HCT116 (cell line): ENCODE measurements around the gene HERC3. TPM values are rescaled to one million over a fixed set of nuclear protein-coding genes. Genes with fewer than 3 reads are reported as not detected.

Experiments
- ATAC-seq: fragments of 200-7000 bp; cut with Tn5 transposase; 2 replicates; pipeline ENCODE4 v1.9.1; 2020; ENCODE audit warnings: mild to moderate bottlenecking, moderate library complexity
- BruUV-seq: library from RNA; stranded (reverse); fragments of 400-500 nt; replicated peaks from 2 replicates; lab custom pipeline; 2021; lab: Mats Ljungman, UMichigan
- CTCF ChIA-PET: fragments of 300-600 bp; sonication (Branson Sonifier 250); formaldehyde crosslinking; loops from one replicate; lab custom pipeline; 2021; ENCODE audit warnings: antibody characterized with exemption; lab: Charles Lee
- POLR2A ChIA-PET: fragments of 300-600, 350-600 bp; sonication (Branson Sonifier 250); formaldehyde crosslinking; loops from one replicate; lab custom pipeline; 2021; ENCODE audit warnings: antibody characterized with exemption; lab: Charles Lee
- RAD21 ChIA-PET, 2 experiments: fragments of 300-600 bp; sonication (Branson Sonifier 250); formaldehyde crosslinking; loops; one replicate each; lab custom pipeline; 2023; ENCODE audit warnings: low total read pairs in 2 of 2; ENCODE audit not compliant: uncharacterized antibody in 2 of 2, unreplicated experiment in 2 of 2, low non-redundant PET in 1 of 2; lab: Charles Lee
- DNase-seq: peaks from one replicate; pipeline ENCODE4 v3.0.0-alpha.2; 2010; ENCODE audit warnings: low read depth, low spot score
- H2AFZ ChIP-seq: fragments of 200-600 bp; shearing (Covaris generic), sonication (generic); 2 replicates; pipeline ENCODE4 v1.6.1; 2017; ENCODE audit warnings: low read depth, mixed run types, mixed read lengths, antibody characterized with exemption, low read length; ENCODE audit not compliant: poor library complexity, severe bottlenecking
- H3K27ac ChIP-seq: 2 replicates; pipeline ENCODE4 v1.5.1; 2012; ENCODE audit warnings: low read depth, low read length
- H3K27me3 ChIP-seq: fragments of 200-600 bp; sonication (generic); 2 replicates; pipeline ENCODE4 v1.6.1; 2016; ENCODE audit warnings: mixed run types, low read length, mixed read lengths; ENCODE audit not compliant: insufficient read depth
- H3K36me3 ChIP-seq, 2 experiments: fragments of 200-500 bp in 1 of 2; fragments of 200-600 bp in 1 of 2; sonication (Bioruptor generic) in 1 of 2; sonication (generic) in 1 of 2; 2 replicates each; pipeline versions ENCODE4 v1.5.1 to v1.6.1; 2014 to 2016; ENCODE audit warnings: low read length in 2 of 2, inconsistent platforms in 1 of 2, mixed read lengths in 1 of 2, mixed run types in 1 of 2; ENCODE audit not compliant: insufficient read depth in 2 of 2, control insufficient read depth in 1 of 2
- H3K4me1 ChIP-seq, 2 experiments: fragments of 200-600 bp in 1 of 2; sonication (generic) in 1 of 2; 2 replicates each; pipeline versions ENCODE4 v1.5.1 to v1.6.1; 2012 to 2017; ENCODE audit warnings: low read length in 2 of 2, inconsistent platforms in 1 of 2, mild to moderate bottlenecking in 1 of 2, mixed read lengths in 1 of 2, mixed run types in 1 of 2, moderate library complexity in 1 of 2; ENCODE audit not compliant: insufficient read depth in 2 of 2, control insufficient read depth in 1 of 2
- H3K4me2 ChIP-seq: fragments of 200-600 bp; sonication (generic); 2 replicates; pipeline ENCODE4 v1.6.1; 2017; ENCODE audit warnings: mixed run types, low read length, mixed read lengths
- H3K4me3 ChIP-seq, 2 experiments: fragments of 200-600 bp in 1 of 2; sonication (generic) in 1 of 2; replicated peaks in 1 of 2; 2 replicates each; pipeline ENCODE4 v1.5.1; 2011 to 2016; ENCODE audit warnings: low read length in 2 of 2, control low read depth in 1 of 2, low read depth in 1 of 2, mild to moderate bottlenecking in 1 of 2, mixed read lengths in 1 of 2, mixed run types in 1 of 2
- H3K79me2 ChIP-seq: fragments of 200-600 bp; sonication (generic); 2 replicates; pipeline ENCODE4 v1.6.1; 2017; ENCODE audit warnings: mild to moderate bottlenecking, mixed run types, low read length, moderate library complexity, mixed read lengths; ENCODE audit not compliant: insufficient read depth
- H3K9ac ChIP-seq: fragments of 200-600 bp; sonication (generic); 2 replicates; pipeline ENCODE4 v1.6.1; 2016; ENCODE audit warnings: low read length, mixed read lengths
- H3K9me2 ChIP-seq: fragments of 200-600 bp; sonication (generic), shearing (Covaris generic); 2 replicates; pipeline ENCODE4 v1.6.1; 2017; ENCODE audit warnings: mixed run types, mild to moderate bottlenecking, moderate library complexity; ENCODE audit not compliant: insufficient read depth
- H3K9me3 ChIP-seq, 2 experiments: fragments of 200-500 bp in 1 of 2; fragments of 200-600 bp in 1 of 2; sonication (Bioruptor generic) in 1 of 2; sonication (generic) in 1 of 2; 2 replicates each; pipeline ENCODE4 v1.6.1; 2014 to 2017; ENCODE audit warnings: low read length in 2 of 2, mixed read lengths in 2 of 2, inconsistent platforms in 1 of 2, low read depth in 1 of 2, mild to moderate bottlenecking in 1 of 2, mixed run types in 1 of 2, moderate library complexity in 1 of 2; ENCODE audit not compliant: control insufficient read depth in 1 of 2, insufficient read depth in 1 of 2
- H4K20me1 ChIP-seq: fragments of 200-600 bp; sonication (generic), shearing (Covaris generic); 2 replicates; pipeline ENCODE4 v1.6.1; 2017; ENCODE audit warnings: mixed run types, mild to moderate bottlenecking, moderate library complexity; ENCODE audit not compliant: insufficient read depth
- ELF1 ChIP-seq: IDR thresholded peaks from 2 replicates; pipeline ENCODE4 v1.6.1; 2012; ENCODE audit warnings: low read depth, borderline replicate concordance
- ZFX ChIP-seq: fragments of 450-650 bp; IDR thresholded peaks from 2 replicates; pipeline ENCODE4 v1.6.1; 2017
- intact Hi-C: fragments of 100-400 bp; cut with micrococcal nuclease; formaldehyde crosslinking; loops from 2 replicates; pipeline ENCODE4 v1.10.0; 2022
- total RNA-seq: library from RNA; stranded (reverse); gene quantifications from one replicate; pipeline ENCODE4 v1.2.1, GENCODE V29; 2021; ENCODE audit not compliant: unreplicated experiment
- TF ChIP-seq, protein P1 (sequence below): IDR thresholded peaks from 2 replicates; pipeline ENCODE4 v1.6.1; 2012

Gene HERC3
- total RNA-seq, 1 experiment from 2014 or later, result 10.8 TPM

DNA sequence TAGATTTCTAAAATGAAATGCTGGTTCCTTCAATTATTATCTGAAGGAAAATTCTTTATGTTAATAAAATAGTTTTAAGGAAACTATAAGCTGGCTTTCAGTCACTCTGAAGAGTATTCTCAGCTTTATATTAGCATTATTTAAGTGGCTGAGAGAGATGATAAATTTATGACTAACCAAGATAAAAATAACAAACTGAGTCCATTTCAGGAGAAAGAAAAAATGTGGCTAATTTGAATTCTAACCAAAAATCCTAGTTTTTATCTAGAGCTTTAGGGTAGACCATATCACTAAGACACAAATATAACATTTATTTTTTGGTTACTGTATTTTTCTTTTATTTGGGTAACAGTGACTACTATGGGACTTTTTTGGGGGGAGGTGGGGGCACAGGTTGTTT, 164.8 kb downstream of the HERC3 start:
- H3K4me3 ChIP-seq, result no peak overlapping the region
- intact Hi-C loops, result no loop called here
- no peaks in the 10 kb centered on the region for H3K36me3 ChIP-seq
- POLR2A ChIA-PET, result no interaction called here
- no peak overlapping the region for H2AFZ ChIP-seq
- no peaks in the 10 kb centered on the region for H3K4me1 ChIP-seq
- TF ChIP-seq, protein P1, sequence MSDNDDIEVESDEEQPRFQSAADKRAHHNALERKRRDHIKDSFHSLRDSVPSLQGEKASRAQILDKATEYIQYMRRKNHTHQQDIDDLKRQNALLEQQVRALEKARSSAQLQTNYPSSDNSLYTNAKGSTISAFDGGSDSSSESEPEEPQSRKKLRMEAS, result no peak
- H4K20me1 ChIP-seq, result no peaks in the 10 kb centered on the region
- no peak overlapping the region for H3K9ac ChIP-seq
- RAD21 ChIA-PET, result no interaction called here
- DNase-seq (no peak), ATAC-seq (no peak)
- BruUV-seq, result no TSS peak
- CTCF ChIA-PET, result no interaction called here
- no peaks in the 10 kb centered on the region for H3K79me2 ChIP-seq
- no peak overlapping the region for H3K4me2 ChIP-seq
- no peaks in the 10 kb centered on the region for H3K9me2 ChIP-seq
- no peaks in the 10 kb centered on the region for H3K27me3 ChIP-seq
- no peak overlapping the region for H3K27ac ChIP-seq
- H3K9me3 ChIP-seq, result no peaks in the 10 kb centered on the region

DNA sequence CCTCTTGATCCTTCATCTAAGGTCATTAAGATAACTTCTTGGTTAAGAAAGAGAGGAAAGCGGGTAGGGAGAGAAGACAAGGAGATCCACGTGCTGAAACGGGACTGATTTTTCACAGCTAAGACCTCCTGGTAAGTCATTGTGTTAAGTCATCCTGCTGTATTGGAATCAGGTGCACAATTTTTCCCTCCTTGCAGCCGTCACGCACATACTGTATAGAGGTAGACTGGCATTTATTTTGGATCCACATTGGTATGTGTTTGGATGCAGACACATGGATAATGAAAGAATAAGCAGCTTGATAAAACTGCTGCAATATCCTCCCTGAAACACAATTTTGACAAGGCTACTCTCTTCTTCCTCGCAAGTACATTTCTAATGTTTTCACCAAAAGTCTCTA, 165.5 kb downstream of the HERC3 start:
- no peak overlapping the region for H3K27ac ChIP-seq
- ChIA-PET CTCF (no interaction called here), RAD21 (no interaction called here), POLR2A (no interaction called here)
- no peaks in the 10 kb centered on the region for H3K36me3 ChIP-seq
- no peaks in the 10 kb centered on the region for H3K9me3 ChIP-seq
- H3K9me2 ChIP-seq, result no peaks in the 10 kb centered on the region
- H3K4me3 ChIP-seq, result no peak overlapping the region
- H4K20me1 ChIP-seq, result no peaks in the 10 kb centered on the region
- DNase-seq, result no peak
- H2AFZ ChIP-seq, result no peak overlapping the region
- H3K4me1 ChIP-seq, result no peaks in the 10 kb centered on the region
- TF ChIP-seq ELF1 (no peak), ZFX (no peak)
- no peaks in the 10 kb centered on the region for H3K27me3 ChIP-seq
- BruUV-seq, result no TSS peak
- no peak overlapping the region for H3K9ac ChIP-seq
- no peak overlapping the region for H3K4me2 ChIP-seq
- no peaks in the 10 kb centered on the region for H3K79me2 ChIP-seq
- no peak for ATAC-seq
- intact Hi-C loops, result no loop called here

Other genes with a start within 250 kb of the HERC3 start
- gene HERC6, start 213.6 kb upstream of the HERC3 start, total RNA-seq, result 4.9 TPM
- 7.2 TPM for gene HERC5, start 135.4 kb upstream of the HERC3 start, total RNA-seq
- 50.9 TPM for gene PYURF, start 68.7 kb upstream of the HERC3 start, total RNA-seq
- 1.8 TPM for gene NAP1L5, start 105.3 kb downstream of the HERC3 start, total RNA-seq